Activated T-helper 1 cell treated with Interleukin-2 at 50 U/mL for 16 hours (primary cell): Measurements from ENCODE around the gene CCBE1.
"Not testable (repeated sequence)": the region's sequence is repeated elsewhere in the genome, so short reads cannot be mapped to it uniquely, and the experiment has no call there.

Experiments
- DNase-seq: peaks from one replicate; pipeline ENCODE4 v3.0.0-alpha.2; 2020; ENCODE audit warnings: low read depth

CCBE1 gene

DNA sequence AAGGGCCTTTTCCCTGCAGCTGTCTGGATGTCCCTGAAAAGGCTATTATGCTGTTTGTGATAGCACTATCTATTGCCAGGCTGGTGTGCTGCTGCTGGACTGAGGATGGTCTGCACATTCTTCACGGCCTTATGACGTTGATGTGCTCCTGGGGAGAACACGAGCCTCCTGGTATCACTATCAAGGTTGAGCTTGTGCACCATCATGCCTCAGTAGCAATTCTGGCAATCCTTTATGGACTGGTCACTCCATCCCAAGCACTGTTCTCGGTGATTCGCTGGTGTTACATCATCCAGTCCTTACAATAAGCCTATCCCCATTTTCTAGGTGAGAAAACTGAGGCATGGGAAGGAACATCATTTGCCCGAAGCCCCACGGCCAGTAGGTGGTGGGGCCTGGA, 18.2 kb upstream of the CCBE1 start:
- no peak for DNase-seq

DNA sequence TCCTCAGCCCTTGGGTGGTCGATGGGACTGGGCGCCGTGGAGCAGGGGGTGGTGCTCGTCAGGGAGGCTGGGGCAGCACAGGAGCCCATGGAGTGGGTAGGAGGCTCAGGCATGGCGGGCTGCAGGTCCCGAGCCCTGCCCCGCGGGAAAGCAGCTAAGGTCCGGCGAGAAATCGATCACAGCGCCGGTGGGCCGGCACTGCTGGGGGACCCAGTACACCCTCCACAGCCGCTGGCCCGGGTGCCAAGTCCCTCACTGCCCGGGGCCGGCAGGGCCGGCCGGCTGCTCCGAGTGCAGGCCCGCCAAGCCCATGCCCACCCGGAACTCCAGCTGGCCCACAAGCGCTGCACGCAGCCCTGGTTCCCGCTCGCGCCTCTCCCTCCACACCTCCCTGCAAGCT, 16.9 kb upstream of the CCBE1 start:
- DNase-seq = not testable (repeated sequence)

DNA sequence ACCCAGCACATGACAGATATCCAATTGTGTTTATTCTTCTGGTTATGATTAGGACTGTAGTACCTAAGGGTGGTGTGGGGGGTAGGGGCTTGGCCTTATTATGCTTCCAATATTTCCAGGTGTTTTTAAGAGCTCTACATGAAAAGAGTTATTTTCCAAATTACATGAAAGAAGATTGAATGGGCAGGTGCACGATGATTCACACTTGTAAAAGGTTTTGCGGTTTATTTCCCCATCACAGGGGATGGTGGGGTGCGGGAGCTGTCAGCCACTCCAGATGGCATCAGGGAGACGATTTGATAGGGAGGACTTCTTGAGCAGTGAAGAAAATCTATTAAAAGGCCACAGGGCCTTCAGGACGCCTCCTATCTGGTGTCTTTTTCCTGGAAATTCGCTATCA, 15.1 kb upstream of the CCBE1 start:
- DNase-seq = no peak

DNA sequence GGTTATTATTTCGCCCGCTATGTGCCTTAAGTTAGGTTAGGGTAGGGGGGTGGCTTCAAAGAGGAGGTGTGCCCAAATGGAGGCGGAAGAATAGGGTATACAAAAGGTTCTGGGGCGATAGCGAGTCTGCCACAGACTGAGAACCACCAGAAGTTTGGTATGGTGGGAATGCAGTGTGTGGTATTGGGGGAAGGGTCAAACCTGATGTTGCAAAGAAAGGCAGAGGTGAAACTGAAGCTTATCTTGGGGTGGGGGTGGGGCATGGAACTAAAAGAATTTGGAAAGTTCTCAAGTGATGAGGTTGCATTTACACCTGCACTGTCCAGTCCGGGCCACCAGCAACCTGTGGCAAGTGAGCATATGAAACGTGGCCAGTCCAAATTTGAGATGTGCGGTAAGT, 11.8 kb upstream of the CCBE1 start:
- no peak for DNase-seq

DNA sequence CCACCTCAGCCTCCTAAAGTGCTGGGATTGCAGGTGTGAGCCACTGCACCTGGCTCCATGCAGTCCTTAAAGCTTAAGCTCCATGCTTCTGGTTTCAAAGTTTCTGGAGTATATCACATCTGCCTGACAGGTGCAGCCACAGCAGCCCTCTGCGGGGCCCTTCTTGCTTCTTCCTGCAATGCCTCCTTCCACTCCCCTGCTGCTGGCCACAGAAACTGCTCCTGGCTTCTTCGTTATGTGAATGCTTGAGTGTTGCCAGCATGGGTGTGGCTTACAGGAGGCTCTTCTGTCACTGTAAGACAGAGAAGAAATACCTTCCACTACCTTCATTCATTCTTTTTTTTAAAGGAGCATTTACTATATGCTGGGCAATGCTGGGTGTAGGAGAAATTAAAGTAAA, 10.1 kb upstream of the CCBE1 start:
- DNase-seq = no peak

DNA sequence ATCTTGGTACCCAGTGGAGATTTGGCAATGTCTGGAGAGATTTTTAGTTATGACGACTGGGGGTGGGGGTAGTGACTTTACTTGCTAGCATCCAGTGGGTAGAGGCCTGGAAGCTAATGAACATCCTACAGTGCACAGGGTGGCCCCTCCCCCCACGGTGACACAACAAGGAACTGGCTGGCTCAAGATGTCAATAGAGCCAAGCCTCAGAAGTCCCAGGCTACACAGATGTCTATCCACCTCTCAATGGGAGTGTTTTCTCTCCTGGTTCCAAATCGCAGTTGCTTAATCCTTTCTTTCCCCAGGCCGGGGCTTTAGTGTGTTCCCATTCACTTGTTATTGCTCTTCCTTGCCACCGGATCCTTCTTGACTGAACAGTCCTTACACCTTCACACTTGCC, 9.3 kb upstream of the CCBE1 start:
- no peak for DNase-seq

DNA sequence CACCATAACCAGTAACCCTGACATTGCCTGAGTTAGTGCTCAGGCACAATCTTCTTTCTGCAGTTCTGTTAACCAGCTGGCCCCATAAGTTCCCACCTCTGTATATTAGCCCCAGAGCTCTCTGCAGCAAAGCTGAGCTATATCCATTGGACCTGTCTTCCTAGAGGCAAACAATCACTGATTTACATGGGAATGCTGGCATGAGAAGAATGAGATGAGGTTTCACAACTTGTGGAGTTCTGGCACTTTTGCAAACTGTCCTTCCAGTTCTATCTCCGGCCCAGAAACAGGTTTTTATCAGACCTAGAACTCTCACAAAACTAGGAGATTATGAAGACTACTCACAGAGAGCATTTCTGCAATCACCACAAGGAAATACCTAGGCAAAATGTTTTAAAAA, 7.9 kb upstream of the CCBE1 start:
- DNase-seq = no peak

DNA sequence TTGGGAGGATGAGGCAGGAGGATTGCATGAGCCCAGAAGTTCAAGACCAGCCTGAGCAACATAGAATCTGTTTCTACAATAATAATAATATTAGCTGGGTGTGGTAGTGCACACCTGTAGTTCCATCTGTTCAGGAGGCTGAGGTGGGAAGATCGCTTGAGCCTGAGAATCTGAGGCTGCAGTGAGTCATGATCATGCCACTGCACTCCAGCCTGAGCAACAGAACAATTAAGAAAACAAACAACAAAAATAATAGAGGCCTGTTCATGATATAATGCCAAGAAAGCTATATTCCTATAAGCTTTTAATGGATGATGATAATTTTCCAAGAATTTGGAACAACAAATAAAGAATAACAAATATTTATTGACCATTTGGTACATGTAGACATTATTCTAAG, 6.9 kb upstream of the CCBE1 start:
- no peak for DNase-seq

DNA sequence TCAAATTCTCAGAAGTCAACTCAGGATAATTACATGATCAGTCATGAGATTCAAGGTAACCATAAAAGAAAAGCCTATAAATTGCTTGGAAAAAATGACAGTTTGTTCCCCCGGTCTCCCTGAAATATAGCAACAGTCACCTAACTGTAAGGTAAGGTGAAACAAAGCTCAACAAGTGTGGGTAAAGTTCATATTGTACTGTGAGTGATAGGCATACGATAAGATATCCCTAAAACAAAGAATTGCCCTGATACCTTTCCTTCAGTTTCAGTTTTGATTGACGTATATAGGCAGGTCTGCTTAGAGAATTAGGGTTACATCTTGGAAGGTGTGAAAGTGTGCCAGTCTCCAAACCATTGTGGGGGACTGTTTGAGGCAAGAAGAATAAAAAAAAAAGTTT, 4.0 kb upstream of the CCBE1 start:
- no peak for DNase-seq

DNA sequence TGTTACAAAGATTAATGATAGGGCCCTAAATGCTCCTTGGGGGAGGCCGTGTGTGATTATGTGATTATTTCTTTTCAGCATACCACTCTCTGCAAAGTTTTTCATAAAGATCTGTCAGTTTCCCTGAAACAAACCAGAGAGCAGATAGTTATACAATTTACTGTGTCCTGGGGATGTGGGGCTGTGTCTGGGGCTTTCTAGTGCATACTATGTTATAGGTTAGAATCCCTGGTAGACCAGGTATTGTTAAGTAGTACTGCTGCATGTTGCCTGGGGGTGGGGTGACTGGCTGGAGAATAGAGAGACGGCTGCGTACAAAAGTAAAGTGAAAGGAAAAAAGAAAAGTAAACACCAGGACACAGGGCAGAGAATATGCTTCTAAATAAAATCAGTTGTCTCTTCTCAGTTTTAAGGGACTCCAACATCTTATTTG, 3.3 kb upstream of the CCBE1 start:
- no peak for DNase-seq

DNA sequence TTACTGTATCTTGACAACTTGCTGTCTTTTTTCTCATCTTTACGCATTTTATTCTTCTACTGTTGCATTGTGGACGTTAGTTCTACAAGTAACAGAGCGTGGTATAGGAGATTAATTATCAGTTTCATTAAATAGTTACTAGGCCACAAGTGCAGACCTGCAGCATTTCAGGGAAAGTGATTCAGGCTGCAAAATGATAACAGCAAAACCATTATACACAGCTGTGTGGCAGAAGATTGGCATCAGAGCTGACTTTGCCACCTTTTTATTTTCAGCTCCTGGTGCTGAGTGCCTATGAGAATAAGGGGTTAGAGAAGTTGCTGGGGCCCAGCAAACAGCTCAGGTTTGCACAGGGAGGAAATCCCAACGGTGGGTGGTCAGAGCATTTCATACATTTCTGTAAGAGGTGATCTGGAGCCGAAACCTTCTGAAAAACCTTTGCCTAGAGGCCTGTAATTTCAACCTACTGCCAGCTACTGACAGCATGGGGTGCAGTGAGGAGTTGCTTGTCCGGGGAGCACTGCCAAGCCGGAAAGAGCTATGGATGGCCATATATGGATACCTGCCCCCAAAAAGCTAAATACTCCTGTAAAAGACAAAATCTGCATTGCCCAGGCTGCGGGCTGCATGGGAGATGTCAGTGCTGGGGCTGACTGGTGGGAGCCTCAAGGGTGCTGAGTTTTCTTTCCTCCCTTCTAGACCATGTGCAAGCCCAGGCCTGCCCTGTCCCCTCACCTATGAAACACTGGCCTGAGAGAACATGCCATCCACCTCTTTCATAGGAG, 2.7 kb upstream of the CCBE1 start:
- no peak for DNase-seq

DNA sequence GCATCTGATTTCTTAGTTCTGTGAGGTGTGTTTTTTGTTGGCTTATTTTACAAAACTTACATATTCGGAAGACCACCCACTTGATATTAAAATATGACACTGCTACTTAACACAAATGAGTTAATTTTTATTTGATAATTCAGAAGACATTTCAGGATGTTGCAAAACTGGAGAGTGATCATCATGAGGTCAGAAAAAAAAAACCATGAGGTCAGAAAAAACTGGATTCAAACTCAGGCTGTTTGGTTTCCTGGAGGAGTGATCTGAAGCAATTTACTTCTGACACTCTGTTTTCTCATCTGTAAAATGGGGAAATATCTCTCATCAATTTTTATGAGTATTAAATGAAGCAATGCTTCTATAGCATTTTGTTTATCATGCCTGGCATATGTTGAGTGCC, 1.8 kb upstream of the CCBE1 start:
- DNase-seq = no peak

DNA sequence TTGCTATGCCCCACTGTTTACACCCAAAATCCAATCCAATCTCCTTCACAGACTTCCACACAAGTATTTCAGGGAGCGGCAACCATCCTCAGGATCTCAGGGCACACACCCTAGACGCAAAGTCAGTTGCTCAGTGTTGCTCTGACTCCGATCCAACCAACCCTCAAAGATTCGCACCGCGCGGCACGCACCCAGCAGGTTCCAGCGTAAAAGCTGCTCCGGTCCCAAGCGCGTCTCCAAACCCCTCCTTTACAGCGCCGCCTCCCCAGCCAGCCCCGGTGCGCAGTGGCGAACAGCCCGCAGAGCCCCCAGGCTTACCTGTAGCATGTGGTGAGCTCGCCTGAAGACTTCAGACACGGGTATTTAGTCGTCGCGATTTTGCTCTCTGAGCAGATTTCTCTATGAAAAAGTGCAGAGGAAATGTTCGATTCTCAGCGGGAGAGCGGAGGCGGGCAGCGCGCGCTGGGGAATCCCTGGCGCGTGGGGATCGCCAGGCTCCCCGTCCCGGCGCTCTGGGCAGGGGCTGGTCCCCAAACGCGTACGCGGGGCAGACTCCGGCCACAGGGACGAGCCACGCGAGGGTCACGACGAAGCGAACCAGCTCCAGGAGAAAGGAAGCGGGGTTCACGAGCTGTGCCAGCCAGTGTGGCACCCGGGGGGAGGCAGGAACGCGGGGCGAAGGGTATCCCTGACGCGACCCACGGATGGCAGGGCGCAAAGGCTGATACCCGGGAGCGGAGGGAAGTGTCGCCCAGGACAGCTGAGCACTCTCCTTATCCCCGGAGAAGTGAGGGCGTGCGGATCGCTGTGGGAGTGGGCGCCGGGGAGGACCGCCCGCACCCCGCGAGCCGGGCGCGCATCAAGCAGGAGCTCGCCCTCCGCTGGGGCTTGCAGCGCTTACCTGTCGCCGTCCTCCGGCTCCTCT, 650 bp downstream of the CCBE1 start:
- no peak for DNase-seq

DNA sequence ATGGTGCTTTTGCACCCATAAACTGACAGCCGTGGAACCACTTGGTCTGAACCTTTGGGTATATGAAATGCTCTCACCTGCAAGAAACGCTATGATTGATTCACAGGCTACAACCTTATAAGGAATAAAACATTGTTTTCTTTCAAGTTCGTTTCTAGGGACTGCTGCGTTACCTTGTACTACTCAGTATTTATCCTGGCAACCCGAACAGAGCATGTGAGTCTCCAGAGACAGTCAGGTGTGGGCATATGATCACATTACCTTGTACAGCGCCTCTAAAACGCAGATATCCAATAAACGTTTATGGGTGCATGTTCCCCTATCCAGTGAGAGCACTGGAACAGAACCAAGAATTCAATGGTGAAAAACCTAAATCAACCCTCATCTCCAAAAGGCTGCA, 1.7 kb downstream of the CCBE1 start:
- DNase-seq = no peak

DNA sequence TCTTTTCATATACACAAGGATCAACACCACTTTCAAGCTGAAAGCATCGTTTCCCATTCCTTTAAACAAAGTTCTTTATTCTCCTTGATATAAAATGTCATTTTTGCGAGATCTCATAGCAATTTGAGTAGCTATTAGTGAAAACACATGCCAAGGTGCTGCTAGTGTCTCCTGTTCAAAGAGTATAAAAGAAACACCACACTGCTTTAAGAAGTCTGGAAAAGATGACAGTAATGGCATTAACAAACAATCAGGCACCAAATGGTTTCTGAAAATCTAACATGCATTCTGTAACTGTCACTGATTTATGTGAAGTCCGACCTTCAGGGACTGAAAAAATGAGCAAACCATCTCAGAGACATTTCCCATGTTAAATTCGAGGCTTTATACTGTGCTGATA, 2.4 kb downstream of the CCBE1 start:
- DNase-seq = no peak

DNA sequence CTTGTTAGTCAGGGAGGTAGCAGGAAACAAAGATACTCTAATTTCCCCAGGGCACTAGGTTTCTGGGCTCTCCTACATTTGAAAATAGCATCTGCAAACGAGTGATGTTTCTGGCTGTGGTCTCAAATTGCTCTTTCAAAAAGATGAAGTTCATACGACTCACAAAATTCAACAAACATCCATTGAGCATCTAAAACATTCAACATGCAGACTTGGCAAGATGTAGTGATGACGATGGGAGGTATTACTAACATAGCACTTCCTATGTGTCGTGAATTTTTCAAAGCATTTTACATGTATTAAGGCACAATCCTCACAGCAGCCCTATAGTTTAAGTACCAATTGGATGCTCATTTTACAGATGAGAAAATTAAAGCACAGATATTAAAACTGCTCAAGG, 5.2 kb downstream of the CCBE1 start:
- no peak for DNase-seq

DNA sequence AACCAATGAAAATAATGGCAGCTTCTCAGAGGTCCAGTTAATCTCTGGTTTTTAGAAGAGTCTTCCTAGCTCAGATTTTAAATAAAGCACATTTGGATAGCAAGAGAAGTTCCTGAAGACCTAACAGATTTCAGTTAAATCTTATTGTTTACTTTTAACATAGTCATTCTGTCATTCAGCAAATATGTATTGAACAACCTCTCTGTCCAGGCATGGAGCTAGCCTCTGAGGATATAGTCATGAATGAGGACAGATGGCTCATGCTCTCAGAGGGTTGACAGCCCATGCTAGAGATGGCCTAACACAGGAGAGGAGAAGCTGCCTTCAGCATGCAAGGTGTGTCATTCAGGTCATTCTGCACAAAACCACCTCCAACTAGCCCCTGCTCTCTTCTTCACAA, 6.2 kb downstream of the CCBE1 start:
- DNase-seq = no peak

DNA sequence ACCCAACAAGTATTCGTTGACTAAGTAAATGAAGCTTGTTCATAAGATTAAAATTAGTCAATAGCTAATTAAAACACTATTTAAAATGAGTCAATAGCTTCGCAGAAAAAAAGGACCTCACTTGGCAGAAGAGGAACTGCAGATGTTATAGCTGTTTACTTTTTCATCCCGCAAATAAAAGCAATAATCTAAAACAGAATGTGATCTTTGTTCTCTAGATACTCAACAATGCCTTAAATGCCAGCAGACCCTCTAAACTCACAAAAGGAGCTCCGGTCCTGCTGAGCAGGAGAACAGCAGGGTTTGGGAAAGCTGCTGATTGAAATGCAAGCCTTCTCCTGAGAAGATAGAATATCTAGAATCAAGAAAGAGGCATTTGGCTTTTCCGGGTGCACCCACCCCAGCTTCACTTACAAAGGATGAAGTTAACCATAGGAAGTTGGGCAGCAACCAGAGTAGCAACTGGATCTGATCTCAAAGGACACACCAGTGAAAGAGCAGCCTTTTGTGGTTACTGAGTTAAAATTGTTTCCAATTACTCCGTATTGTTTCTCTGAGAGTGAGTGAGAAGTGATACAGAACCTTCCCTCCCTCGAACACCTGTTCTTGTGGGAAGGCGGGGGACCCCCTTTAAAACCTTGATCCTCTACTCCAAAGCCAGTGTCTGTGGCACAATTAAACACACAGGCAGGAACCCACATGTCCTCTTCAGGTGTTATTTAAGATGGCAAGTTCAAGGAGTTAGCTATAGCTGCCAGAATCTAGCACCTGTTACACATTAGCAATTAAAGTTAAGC, 6.8 kb downstream of the CCBE1 start:
- DNase-seq = no peak

DNA sequence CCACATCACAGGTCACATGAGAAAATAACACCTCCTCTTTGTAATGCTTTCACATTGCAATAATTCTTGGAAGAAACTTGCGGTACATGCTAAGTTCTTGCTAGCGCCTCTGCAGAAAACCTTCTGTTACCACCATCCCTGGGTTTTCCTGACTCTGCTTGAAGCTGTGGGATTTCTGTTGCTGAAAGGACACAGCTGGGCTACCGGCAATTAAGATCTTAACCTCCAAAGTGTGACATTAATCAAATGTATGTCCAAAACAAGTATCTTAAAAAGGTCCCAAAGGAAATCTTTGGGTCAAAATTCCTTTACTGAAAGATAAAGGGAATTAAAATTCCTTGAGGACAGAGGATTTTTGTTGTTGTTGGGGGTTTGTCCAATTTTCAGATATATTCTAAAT, 7.5 kb downstream of the CCBE1 start:
- DNase-seq = no peak

DNA sequence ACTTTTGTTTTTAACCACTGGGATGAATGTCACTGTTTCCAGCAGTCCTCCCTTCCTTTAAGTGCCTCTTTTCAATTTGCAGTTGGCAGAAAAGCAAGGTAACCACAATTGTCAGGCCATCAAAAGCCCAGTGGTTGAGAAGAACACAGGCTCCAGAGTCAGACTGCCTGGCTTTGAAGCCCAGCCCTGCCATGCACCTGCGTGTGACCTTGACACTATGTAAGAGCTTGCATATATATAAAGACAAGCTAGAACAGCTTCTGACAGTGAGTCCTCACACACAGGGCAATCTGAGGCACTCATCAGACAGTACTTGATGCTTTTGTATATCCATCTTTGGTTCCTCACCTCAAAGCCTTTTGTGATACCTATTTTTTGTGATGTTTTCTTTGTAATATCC, 11.0 kb downstream of the CCBE1 start:
- no peak for DNase-seq

DNA sequence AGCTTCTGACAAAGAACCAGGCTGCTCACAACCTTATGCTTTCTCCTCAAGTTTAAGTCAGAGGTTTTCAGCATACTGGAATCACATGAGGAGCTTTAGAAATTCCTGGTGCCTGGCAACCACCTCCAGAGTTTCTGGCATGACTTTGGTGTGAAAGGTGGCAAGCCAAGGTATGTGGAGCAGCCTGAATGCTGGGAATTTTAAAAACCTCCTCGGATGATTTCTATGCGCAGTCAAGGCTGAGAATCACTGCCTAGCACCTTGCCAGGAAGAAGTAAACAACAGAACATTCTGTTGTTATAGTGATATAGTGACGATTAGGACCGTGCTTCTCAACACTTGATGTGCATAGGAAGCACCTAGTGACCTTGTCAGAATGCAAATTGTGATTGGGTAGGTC, 11.7 kb downstream of the CCBE1 start:
- no peak for DNase-seq

DNA sequence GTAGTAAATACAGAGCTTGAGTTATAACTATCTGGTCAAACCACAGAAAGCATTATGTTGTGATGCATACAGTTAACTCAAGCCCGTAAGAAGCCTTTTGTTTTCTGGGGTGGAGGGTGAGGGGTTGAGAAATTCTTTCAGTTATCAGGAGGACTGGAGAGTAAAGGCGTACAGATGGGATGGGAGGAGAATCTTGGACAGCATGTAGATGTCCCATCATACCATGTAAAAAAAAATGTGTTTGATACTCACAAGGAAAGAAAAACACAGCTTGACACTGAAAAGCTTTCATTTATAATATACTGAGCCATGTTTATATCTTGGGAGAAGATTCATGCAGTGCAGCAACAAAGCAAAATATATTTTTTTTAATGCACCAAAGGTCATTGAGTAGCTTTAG, 12.4 kb downstream of the CCBE1 start:
- DNase-seq = no peak
